ENCODE results near the gene TRIM24.

TRIM24 gene

DNA sequence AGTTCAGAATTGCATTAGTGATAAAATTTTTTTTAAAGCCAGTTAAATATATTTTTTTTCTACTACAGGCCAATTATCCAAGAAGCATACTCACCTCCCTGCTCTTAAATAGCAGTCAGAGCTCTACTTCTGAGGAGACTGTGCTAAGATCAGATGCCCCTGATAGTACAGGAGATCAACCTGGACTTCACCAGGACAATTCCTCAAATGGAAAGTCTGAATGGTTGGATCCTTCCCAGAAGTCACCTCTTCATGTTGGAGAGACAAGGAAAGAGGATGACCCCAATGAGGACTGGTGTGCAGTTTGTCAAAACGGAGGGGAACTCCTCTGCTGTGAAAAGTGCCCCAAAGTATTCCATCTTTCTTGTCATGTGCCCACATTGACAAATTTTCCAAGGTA is 119.1 kb downstream of the TRIM24 start:
- DNase-seq (ENCODE audit: low read depth), result no peak

GRCh38 chr7:138579671-138580070 is 119.6 kb downstream of the TRIM24 start:
- no peak for DNase-seq (ENCODE audit: low read depth)

GRCh38 chr7:138581065-138581464 is 121.0 kb downstream of the TRIM24 start:
- DNase-seq (ENCODE audit: low read depth), result no peak

- DNase-seq (ENCODE audit: low read depth), result no peak
These were observed 124.2 kb downstream of the TRIM24 start for GRCh38 chr7:138584283-138584682.

GRCh38 chr7:138584696-138585095 is 124.6 kb downstream of the TRIM24 start:
- no peak for DNase-seq (ENCODE audit: low read depth)

- DNase-seq (ENCODE audit: low read depth), result no peak
These were observed 125.4 kb downstream of the TRIM24 start for GRCh38 chr7:138585283-138585993.

GRCh38 chr7:138587485-138587884 is 127.4 kb downstream of the TRIM24 start:
- no peak for DNase-seq (ENCODE audit: low read depth)

GRCh38 chr7:138588986-138589385 is 128.9 kb downstream of the TRIM24 start:
- DNase-seq (ENCODE audit: low read depth), result no peak

DNA sequence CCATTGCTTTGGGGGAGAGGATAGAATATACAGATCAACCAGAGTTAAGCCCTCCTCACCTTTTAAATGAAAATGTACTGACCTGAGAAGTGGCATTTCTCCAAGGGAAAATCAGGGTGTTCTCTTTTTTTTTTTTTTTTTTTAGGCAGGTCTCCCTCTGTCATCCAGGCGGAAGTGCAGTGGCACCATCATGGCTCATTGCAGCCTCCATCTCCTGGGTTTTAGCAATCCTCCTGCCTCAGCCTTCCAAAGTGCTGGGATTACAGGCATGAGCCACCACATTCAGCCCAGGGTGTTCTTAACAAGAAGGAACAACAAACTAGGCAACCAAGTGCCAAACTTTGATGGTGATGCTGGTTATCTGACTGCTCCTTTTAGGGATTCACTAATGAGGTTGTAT is 130.1 kb downstream of the TRIM24 start:
- DNase-seq (ENCODE audit: low read depth), result no peak

DNA sequence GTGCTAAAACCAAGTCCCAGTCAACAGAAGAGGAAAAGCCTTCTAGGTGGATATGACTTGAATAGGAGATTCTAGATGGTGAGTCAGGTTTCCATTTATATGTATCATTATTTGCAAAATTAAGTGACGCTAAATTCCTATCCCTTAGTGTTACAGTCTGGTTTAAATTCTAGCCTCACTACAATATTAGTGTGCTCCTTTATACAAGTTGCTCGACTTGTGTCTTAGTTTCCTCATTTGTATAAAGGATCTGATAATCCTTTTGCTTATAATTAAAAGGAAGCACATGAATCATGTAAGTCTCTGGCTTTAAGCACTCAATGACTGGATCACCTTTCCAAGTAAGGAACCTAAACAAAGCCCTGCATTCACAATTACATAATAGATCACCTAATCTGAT is 135.4 kb downstream of the TRIM24 start:
- no peak for DNase-seq (ENCODE audit: low read depth)

DNA sequence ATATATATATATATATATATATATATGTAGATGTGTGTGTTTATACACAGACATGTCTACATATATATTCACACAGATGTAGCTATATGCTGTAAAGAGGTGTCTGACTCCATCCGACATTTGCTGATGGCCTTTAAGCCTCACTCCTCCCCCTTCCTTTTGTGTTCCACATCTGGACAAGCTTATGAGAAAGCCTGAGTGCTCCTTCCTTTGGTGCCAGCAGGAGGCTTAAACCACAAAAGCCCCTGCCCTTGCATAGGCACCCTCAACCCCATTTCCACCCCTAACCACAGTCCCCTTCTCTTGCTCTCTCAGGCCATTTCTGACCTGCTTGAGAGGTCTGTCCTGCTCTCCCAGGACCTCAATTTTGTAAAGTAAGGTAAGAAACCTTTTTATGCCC is 142.4 kb downstream of the TRIM24 start:
- no peak for DNase-seq (ENCODE audit: low read depth)

DNA sequence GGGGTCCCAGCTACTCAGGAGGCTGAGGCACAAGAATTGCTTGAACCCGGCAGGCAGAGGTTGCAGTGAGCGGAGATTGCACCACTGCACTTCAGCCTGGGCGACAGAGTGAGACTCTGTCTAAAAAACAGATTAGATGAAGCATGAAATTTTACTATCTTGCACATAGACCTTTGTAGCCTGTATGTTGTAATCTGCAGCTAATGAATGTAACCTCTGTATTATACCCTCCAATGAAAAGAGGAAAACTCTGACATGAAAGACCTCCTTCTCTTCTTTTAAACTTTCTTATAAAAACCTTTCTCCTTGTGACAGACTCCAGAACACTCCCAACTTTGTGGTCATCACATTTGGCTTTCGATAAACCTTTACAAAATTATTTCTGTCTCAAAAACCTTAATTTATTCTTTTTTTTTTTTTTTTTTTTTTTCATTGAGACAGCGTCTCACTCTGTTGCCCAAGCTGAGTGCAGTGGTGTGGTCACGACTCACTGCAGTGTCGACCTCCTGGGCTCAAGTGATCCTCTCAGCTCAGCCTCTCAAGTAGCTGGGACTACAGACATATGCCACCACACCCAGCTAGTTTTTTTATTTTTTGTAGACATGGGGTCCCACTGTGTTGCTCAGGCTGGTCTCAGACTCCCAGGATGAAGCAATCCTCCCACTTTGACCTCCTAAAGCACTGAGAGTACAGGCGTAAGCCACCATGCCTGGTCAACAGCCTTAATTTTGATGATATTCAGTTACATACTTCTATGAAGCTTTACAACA is 143.7 kb downstream of the TRIM24 start:
- DNase-seq (ENCODE audit: low read depth), result no peak

DNA sequence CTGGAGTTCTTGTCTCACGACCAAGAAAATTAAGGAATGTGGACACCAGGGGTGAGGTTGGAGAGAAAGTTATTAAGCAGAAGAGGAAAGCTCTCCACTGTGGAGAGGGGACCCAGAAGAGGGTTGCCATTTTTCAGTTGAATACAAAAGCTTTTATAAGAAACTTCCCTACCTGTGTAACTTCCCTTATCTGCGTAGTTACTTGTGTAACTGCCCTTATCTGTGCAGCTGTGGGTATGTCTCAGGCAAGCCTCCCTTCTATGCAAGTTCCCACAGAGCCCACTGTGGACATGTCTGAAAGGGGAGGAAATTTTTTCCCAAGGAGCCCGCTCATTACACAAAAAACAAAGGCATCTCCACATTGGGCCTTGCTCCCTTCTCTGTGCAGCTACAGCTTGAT is 146.2 kb downstream of the TRIM24 start:
- DNase-seq (ENCODE audit: low read depth), result no peak

- no peak for DNase-seq (ENCODE audit: low read depth)
These were observed 147.4 kb downstream of the TRIM24 start for GRCh38 chr7:138607216-138608126.

DNA sequence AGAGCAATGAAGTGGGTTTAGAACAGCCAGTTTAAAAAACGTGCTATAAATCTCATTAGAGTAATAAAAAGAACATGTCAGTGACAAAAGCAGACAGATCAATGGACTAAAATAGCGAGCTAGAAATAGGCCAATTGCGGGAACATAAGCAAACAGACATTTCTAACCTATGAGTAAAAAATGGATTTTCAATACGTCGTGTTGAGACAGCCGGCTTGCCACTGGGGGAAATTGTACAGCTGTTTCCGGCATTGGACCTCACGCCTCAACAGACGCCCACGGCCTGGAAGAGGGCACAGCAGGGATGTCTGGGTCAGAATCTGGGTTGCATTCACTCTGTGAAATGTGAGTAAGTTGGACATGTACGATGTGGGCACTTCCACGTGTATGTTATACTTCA is 148.2 kb downstream of the TRIM24 start:
- DNase-seq (ENCODE audit: low read depth), result peak; percentile 44

GRCh38 chr7:138610671-138611170 is 150.7 kb downstream of the TRIM24 start:
- no peak for DNase-seq (ENCODE audit: low read depth)

GRCh38 chr7:138613630-138614029 is 153.6 kb downstream of the TRIM24 start:
- DNase-seq (ENCODE audit: low read depth), result no peak

GRCh38 chr7:138616085-138616484 is 156.0 kb downstream of the TRIM24 start:
- no peak for DNase-seq (ENCODE audit: low read depth)

DNA sequence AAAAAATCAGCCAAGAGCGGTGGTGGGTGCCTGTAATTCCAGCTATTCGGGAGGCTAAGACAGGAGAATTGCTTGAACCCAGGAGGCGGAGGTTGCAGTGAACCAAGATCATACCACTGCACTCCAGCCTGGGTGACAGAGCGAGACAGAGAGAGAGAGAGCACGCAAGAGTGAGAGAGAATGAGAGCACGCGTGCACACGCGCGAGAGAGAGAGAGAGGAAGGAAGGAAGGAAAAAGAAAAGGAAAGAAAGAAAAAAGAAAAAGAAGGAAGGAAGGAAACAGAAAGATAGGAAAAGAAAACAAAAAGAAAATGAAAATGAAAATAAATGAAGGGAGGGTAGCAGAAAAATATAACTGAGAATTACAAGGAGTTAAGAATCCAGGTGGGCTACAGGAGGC is 158.4 kb downstream of the TRIM24 start:
- no peak for DNase-seq (ENCODE audit: low read depth)

DNA sequence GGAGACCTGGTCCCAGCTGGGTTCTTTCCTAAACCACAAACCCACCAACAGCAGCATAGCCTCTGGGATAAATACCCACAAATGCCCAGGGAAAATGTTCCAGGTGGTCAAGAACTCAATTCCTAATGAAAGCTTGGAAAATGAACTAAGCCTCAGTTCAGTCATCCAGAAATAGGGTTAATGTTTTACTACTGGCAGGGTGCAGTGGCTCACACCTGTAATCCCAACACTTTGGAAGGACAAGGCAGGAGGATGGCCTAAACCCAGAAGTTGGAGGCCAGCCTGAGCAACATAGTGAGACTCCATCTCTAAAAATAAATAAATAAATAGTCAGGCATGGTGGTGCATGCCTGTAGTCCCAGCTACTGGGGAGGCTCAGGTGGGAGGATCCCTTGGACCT is 158.9 kb downstream of the TRIM24 start:
- no peak for DNase-seq (ENCODE audit: low read depth)

- DNase-seq (ENCODE audit: low read depth), result no peak
These were observed 162.8 kb downstream of the TRIM24 start for GRCh38 chr7:138622841-138623240.

DNA sequence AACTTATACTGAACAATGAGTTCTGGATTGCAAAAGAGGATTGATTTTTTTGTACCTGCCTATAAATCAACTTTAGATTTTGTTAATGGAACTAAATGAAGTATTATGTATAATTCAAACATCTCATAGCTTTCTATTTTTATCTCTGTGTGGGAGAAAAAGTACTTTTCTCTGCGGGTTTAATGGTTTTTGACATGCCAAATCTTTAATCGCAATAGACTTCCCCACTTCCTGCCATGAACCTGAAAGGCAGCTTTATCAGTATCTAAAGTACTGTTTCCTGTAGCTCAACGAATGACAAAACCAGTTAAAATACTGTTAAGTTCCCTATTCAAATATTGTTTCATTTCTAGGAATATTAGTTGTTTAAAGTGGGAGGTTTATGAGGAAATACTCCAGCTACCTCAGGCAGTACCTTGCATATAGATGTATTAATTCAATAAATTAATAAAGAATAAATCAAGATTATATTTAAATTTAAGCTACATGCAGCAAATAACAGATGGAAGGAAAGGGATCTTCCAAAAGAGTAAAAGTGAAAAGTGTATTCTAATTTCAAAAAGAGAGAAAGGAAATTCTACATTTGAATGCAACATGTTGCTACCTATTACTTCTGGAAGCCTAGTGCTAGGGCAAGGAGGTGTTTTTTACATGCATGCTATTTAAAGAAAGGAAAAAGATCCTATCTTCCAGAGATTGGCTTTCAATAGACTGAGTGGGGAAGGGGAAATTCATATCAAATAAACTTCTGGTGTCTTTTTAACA is 165.2 kb downstream of the TRIM24 start:
- DNase-seq (ENCODE audit: low read depth), result no peak

Measured in non-pigmented ciliary epithelial cell (primary cell).